Esophagus squamous epithelium (tissue), 4 donors: Measurements from ENCODE around the gene MAN2A2.

ENCODE experiments used
- POLR2A ChIP-seq, 4 donors: fragments of 450-650 bp; IDR thresholded peaks; one replicate each; pipeline ENCODE4 v1.6.1; 2017; ENCODE audit warnings: antibody characterized with exemption in 4 of 4, mild to moderate bottlenecking in 4 of 4, moderate library complexity in 3 of 4
- TF ChIP-seq, protein P1 (sequence below), 6 experiments: fragments of 450-650 bp in 4 of 6; fragments of 200-600 bp in 2 of 6; sonication (generic) in 2 of 6; IDR thresholded peaks; one replicate each; pipeline ENCODE4 v1.5.1; 2016 to 2019; ENCODE audit warnings: antibody characterized with exemption in 6 of 6, mild to moderate bottlenecking in 4 of 6, moderate library complexity in 4 of 6

DNA sequence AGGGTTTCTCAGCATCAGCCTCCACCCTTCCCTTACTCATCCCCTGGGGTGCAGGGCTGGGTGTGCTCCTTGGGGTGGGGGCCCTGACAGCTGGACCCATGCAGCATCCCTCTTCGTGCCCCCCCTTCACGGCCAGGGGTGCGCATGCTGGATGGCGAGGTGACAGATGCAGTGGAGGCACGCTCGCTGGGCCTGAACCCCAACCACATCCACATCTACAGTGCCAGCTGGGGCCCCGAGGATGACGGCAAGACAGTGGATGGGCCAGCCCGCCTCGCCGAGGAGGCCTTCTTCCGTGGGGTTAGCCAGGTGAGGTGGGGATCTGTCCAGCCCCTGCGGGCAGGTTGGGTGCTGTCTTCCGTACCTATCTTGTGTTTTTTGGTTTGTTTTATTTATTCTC, 25.1 kb upstream of the MAN2A2 start:
- TF ChIP-seq, protein P1, sequence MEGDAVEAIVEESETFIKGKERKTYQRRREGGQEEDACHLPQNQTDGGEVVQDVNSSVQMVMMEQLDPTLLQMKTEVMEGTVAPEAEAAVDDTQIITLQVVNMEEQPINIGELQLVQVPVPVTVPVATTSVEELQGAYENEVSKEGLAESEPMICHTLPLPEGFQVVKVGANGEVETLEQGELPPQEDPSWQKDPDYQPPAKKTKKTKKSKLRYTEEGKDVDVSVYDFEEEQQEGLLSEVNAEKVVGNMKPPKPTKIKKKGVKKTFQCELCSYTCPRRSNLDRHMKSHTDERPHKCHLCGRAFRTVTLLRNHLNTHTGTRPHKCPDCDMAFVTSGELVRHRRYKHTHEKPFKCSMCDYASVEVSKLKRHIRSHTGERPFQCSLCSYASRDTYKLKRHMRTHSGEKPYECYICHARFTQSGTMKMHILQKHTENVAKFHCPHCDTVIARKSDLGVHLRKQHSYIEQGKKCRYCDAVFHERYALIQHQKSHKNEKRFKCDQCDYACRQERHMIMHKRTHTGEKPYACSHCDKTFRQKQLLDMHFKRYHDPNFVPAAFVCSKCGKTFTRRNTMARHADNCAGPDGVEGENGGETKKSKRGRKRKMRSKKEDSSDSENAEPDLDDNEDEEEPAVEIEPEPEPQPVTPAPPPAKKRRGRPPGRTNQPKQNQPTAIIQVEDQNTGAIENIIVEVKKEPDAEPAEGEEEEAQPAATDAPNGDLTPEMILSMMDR (IDR thresholded peaks at IDR 0.05) = no peak
- no peak for TF ChIP-seq POLR2A (IDR thresholded peaks at IDR 0.05)
